Effector CD8-positive, alpha-beta T cell (primary cell): ENCODE results near the gene ZNHIT1.

ENCODE experiments used
- DNase-seq: peaks from one replicate; lab custom pipeline; 2025; lab: John Stamatoyannopoulos, UW

ZNHIT1 gene

DNA sequence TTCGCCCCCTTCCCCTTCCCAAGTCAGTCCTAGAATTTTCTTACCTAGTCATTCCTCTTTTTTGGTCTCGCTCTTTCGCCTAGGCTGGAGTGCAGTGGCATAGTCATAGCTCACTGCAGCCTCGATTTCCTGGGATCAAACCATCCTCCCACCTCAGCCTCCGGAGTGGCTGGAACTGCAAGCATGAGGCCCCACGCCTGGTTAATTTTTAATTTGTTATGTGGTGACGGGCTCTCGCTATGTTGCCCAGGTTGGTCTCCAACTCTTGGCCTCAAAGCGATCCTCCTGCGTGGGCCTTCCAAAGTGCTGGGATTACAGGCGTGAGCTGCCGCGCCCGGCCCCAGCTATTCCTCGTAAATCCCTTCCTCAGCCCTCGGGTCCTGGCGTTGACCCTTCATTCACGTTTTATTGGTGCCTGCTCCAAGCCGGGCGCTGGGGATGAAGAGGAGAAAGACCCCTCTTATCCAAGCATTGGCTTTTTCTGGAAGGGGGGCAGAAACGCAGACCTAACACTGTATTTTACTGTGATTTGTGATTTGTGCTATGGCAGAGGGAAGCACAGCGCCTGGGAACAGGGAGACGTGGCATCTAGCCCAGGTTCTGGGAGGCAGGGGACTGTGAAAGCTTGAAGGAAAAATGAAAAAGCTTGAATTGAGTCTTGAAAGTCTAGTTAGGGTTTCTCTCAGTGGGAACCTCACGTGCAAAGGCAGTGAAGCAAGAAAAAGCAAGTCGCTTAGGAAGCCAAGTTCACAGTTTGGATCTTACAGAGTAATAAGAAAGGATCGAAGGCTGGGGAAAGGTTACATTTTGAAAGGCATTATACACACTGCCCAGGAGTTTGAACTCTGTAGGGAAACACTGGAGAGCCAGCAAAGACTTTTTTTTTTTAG lies 516 bp downstream of the ZNHIT1 start:
- no peak for DNase-seq

DNA sequence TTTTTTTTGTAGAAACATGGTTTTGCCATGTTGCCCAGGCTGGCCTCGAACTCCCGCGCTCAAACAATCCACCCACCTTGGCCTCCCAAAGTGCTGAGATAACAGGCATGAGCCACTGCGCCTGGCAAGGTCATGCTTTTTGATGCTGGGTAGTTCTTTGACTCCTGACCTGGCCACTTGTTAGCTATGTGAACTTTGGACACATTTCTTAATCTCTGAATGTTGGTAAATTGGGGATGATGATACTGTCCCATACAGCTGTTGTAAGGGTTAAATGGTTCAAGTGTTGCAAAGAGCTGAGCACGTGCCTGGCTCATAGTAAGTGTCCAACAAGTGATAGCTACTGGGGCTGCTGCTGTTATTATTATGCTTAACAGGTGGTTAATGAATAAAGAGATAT lies 2.3 kb downstream of the ZNHIT1 start:
- no peak for DNase-seq

DNA sequence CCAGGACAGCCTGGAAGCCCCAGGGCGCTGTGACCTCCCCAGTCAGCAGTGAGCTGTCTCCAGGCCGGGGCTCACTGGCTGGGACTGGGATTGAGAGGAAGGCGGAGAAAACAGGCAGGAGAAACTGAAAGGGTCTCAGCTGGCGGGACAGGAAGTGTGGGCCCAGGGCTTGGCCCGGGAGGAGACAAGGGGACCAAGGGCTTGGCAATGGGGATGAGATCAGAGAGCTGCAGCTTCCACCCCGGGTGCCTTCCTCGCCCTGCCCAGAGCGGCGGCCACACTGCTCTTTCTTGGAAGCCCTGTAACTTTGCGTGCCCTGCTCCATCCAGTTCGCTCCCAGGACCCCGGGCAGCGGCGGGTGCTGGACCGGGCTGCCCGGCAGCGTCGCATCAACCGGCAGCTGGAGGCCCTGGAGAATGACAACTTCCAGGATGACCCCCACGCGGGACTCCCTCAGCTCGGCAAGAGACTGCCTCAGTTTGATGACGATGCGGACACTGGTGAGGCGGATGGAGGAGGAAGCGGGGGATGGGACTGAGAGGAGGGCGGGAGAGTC lies 4.4 kb downstream of the ZNHIT1 start:
- DNase-seq = no peak

DNA sequence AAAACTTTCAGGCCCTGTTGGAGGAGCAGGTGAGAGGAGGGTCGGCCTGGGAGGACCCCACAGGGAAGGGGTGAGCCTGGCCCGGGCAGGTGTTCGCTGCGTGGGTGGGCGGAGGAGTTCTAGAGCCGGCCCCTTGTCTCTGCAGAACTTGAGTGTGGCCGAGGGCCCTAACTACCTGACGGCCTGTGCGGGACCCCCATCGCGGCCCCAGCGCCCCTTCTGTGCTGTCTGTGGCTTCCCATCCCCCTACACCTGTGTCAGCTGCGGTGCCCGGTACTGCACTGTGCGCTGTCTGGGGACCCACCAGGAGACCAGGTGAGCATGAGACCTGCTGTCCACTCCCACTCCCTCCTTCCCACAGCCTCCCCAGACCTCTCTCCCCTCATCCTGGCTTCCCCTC lies 5.6 kb downstream of the ZNHIT1 start:
- no peak for DNase-seq

DNA sequence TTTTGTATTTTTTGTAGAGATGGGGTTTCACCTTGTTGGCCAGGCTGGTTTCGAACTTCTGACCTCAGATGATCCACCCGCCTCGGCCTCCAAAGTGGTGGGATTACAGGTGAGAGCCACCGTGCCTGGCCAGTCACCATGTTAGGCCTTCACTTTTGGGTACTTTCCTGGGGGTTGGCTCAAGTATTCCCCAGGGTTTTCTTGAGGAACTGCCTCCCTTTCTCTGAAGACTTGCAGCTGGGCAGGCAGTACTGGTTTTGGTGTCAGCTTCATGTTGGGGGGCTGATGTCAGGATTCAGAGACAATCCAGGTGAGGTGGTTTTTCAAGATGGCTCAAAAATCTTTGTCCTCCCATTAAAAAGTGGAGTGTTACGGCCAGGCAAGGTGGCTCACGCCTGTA lies 7.7 kb downstream of the ZNHIT1 start:
- DNase-seq = no peak

DNA sequence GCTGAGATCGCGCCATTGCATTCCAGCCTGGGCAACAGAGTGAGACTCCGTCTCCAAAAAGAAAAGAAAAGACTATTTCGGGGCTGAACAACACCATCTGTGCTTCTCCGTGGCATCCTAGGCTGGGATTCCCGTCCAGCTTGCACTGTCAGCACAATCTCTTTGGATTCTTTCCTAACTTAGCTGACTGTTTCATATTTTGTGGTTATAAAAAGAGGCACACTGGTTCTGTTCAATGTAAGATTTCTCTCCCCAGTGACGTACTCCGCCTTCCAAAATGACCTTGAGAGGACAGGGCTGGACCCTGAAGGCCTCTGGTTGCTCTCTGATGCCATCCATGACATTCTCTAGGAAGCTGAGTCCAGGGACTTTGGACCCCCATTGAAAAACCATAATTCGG lies 8.8 kb downstream of the ZNHIT1 start:
- no peak for DNase-seq

DNA sequence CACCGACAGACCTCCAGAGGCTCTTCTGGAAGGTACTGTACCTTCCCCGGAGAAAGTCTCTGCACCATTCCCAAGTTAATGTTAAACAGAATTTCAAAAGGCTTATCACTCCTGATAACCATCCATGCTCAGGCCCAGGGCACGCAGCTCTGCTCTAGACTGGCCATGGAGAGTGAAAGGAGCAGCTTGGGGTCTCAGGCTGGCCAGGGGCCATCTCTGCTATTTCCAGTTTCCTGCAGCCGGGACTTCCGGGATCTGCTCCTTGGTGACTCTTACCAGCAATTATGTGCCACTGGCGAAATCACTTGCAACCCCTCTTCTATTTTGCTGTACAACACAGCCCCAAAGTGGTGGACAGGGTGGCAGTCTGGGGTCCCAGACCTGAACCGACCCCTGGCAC lies 13.7 kb downstream of the ZNHIT1 start:
- no peak for DNase-seq

DNA sequence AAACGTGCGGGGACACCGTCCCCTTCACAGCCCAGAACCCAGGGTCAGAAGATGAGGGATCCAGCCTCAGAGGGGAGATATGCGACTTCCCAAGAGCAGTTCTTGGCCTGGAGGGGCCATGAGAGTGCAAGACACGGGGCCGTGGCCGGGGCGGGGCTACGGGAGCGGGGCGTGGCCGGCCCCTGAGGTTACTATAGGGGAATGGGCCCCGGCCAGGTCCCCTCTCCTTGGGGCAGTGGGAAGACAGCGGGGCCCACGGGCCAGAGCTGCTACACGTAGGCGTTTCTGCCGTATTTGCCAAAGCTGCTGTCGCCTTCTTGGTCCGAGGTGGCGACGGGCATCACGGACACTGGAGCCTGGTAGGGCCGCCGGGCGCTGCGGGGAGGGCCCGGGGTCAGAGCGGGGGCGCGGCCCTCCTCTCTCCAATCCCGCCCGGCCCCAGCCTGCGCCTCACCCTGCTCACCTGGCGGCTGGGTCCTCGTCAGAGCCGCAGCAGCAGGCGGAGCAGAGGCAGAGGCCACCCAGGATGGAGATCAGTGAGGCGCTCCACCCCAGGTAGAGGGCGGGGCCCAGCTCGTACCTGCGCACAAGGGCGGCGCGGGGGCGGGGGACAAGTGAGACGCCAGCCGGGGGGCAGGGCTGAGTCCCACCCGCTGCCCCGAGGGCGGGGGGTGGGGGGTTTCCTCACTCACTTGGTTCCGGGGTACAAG lies 14.3 kb downstream of the ZNHIT1 start:
- no peak for DNase-seq

DNA sequence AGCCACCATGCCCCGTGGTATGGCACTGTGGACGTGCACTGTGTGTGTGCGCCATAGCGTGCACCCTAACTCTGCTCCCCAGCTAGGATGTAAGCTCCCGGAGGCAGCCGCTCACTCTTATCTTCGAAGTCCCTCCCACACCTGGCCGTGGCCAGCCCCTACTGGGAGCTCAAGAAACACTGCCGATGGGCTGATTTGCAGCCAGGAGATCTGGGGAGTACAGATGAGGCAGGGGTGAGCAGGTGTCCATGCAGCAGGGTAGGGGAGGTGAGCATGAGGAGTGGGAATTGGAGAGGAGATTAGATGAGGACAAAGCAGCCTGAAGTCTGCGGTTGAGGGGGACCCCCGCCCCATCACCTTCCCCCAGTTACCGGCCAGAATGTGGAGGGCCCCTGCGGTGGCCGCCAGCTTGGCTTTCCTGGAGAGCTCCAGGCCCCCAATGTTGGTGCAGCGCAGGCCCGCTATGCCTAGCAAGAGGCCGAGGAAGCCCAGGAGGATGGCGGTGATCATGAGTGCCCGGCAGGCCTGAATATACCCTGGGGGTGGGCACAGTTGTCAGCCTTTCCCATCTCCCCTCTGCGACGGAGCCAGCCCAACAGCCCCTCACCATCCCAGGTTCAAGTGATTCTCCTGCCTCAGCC lies 16.1 kb downstream of the ZNHIT1 start:
- DNase-seq = no peak

DNA sequence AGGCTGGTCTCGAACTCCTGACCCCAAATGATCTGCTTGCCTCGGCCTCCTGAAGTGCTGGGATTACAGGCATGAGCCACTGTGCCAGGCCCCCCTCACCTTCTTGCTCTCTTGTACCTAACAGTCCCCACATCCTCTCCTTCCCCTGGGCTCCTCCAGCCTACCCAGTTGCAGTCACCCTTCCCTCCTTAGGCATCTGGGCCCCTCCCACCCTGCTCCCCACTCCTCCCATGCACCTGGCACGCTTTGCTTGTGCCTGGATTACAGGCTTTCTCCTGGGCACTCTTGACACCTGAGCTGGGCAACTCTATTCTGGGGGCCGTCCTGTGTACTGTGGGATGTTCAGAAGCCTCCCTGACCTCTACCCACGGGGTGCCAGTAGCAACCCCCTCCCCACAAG lies 16.7 kb downstream of the ZNHIT1 start:
- no peak for DNase-seq

DNA sequence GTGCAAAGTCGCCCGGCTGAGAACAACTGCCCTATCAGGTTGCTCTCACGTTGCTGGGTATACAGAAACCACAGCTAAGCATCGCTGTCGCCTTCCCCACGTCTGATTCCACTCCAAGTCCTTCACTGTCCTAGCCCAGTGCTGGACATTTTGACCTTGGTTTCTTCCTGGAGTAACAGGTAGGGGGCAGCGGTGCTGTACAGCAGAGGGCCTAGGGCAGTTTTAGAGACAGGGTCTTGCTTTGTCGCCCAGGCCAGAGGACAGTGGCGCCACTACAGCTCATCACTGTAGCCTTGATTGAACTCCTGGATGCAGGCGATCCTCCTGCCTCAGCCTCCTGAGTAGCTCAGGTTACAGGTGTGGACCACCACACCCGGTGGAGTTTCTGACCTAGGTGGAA lies 17.1 kb downstream of the ZNHIT1 start:
- no peak for DNase-seq

DNA sequence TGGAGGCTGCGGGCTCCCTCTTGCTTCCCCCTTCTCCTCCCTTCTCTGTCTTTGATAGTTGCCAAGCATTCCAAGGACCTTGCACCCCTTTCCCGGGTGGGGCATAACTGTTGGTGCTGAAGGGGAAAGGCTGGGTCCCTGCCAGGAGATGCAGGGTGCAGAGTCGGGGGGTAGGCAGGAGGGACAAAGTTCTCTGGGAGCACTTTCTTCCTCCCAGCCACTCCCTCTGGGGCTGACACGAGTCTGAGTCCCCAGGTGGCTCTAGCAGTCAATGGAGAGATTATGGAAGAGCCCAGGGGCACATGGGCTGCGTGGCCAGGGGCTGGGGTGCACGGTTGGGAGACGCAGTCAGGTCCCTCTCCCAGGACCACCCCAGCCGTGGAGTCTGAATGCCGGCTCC lies 17.6 kb downstream of the ZNHIT1 start:
- no peak for DNase-seq

DNA sequence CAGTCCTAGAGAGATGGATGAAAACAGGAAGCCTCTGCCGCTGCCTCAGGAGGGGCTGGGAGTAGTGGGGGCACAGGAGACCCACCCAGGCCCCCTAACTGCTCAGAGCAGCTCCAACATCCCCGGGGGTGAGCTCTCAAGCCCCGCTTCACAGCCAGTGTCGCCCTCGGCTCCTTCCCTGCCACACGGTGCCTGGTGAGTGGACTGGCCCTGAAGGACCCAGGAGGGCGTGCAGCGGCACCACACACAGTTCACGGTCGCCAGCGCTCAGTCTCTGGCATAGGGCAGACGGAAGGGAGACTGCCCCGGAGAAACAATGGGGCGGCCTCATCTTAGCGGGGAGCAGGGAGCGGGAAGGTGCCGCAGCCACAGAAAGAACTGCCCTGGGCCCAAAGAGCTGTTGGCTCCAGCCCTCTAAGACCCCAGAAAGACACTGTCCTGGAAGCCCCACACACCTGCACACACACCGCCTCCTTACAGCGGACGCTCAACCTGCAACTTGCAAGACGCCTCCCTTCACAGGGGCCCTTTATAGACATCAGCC lies 18.4 kb downstream of the ZNHIT1 start:
- DNase-seq = no peak

DNA sequence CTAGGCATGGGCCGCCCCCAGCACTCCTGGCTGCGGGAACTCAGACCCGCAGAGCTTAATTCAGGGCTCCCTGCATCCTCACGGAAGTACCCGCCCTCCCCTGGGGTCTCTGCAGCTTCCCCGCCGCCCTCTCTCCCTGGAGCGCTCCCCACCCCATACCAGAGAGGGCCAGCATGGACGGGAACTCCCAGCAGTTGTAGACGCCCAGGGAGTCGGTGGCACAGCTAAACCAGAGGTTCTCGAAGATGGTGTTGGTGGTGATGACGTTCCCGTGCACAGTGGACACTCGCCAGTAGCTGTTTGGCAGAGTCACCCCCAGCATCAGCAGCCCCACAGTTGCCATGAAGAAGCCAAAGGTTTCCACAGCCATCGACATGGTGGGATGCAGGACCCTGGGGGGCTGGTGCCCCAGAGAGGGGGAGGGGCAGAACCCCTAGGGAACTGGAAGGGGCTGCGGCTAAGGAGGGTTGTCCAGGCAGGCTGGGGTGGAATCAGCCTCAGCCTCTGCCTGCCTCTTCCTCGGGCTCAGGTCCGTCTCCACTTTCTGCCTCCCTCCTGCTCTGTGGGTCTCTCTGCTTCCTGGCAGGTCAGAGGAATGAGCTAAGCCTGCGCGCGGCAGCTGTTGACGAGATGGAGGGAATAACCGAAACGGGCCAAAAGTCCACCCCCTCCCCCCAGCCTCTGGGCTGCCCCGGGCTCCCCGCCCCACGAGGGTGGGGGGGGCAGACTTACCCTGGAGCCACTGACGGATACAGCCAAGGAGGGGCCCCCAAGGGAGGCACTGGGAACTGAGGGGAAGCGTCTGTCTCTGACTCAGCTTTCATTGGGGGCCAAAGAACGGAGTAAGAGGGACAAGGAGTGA lies 19.5 kb downstream of the ZNHIT1 start, which contains the start of gene CLDN15:
Gene CLDN15 (minus strand): TSS at position 597 of the 862 bp plus-strand sequence. CDS start 221 bp downstream, at position 376.
- DNase-seq = no peak

DNA sequence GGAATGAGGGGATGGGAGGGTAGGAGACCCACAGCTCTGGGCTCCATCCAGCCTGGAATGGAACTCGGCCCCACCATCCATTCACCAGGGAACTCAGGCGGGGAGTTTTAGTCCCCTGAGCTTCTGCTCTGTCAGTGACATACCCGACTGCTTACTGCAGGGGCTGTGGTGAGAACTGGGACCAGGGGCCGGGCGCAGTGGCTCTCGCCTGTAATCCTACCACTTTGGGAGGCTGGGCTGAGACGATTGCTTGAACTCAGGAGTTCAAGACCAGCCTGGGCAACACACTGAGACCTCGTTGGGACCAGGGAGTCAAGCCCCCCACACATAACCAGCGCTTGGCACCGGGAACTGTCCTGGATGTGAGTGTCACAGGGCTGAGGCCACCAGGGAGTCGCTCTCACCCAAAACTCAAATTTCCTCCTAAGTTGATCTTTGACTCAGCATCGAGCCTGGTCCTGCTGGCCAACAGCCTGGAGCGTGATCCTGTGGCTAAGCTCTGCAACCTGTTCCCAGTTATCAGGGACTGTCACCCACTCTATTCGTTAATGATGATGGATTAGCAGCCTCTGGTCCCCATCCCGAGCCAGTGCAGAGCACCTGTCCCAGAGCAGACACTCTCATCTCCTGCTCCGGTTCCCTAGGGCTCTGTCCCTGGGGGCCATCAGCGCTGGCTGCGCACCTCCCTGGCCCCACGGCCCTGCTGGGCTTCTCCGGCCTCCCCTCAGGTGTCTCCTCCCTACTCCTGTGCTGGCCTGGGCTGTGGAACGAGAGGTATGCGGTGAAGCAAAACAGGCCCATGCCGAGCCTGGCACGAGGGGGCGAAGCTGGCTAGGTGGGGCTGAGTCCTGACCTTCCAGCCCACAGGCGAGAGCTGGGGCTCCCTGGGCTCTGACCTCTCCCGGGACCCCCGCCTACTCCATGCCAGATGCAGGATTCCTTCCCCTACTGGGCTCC lies 20.5 kb downstream of the ZNHIT1 start:
- no peak for DNase-seq

DNA sequence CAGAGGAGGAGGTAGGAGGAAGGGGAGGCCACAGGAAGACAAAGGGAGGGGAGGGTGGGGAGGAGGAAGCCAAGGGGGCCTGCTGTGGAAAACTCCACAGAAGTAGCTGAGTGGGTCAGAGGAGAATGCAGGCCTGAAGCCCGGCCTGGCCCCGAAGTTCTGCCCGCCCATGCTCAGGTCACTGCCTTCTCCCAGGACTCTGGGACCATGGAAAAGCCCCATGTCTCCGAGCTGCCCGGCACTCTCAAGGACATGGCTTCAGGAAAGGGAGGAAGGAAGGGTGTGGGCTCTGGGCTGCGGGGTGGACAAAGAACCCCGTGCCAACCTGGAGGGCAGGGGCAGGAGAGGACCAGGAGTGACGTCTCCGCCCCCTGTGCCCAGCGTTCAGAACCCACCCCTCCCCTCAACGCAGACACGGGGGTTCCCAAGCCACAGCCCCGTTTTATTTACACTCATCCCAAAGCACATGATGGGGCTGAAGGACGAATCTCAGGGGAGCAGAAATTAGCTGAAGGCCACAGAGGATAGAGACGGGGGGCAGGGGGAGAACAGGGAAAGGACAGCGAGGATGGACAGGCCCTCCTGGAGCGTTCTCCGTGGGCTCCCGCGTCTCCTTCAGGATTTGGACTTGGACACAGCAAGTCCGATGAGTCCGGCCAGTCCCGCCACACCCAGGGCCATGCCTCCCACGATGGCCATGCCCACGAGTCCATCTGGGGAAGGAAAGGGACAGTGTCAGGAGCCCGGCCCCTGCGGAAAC lies 21.4 kb downstream of the ZNHIT1 start:
- no peak for DNase-seq

DNA sequence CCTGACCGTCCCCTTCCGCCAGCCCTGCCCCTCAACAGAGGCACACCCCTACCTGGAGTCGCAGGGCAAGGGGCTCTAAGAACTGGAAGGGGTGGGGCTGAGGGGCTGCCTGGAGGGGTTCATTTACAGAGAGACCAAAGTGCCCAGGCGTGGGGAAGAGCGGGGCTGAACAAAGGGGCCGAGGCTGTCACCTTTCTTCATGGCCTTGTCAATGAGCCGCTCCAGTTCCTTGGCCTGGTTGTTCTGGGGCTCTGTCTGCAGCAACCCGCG lies 21.9 kb downstream of the ZNHIT1 start:
- no peak for DNase-seq

DNA sequence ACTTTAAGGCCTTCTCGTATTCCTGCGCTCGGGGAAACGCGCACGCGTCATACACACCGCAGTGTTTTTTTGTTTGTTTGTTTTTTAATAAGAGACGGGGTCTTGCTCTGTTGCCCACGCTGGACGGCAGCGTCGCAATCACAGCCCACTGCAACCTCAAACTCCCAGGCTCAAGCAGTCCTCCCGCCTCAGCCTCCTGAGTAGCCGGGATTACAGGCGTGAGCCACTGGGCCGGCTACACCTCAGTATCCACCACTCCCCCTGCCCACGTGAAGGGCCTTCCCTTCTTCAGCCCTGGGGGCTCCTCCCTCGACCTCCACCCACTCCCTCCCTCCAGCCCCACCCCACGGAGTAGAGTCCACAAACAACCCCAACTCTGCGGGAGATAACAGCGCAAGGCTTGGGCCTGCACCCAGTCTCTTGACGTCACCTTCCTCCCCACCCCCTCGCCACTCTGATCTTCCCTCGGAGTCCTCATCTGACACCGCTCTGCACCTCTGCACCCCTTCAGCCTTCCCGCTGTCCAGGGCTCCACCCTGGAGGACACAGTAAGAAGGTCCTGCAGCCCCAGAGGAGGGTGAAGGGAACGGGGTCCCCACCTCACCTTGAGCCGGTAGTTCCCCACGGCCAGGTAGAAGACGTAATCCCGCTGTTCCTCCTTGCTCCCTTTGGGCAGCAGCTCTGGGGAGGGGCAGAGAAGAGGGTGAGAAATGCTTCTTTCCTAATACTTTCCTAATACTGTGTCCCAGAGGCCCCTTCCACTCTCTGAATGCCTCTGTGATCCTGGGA lies 22.5 kb downstream of the ZNHIT1 start:
- no peak for DNase-seq

DNA sequence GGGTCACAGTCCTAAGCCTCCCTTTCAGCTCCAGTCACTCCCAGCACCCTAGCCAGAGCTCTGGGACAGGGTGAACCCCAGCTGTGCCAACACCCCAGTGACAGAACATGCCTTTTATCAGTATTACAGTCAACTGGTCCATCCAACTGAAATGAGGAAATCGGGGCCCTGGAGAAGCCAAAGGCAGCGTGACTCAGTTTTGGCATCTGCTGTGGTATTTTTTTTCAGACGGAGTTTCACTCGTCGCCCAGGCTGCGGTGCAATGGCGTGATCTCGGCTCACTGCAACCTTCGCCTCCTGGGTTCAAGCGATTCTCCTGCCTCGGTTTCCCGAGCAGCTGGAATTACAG lies 23.0 kb downstream of the ZNHIT1 start:
- DNase-seq = no peak
